ENCODE measurements around the gene TXLNG.

Gene TXLNG

GRCh38 chrX:16869393-16870094, 83.3 kb downstream of the TXLNG start (continued):
- TF ChIP-seq ZNF23 (tag by site-specific recombination; IDR thresholded peaks at IDR 0.05; ENCODE audit: borderline replicate concordance) (no peak), ZBTB26 (tag by site-specific recombination; optimal IDR thresholded peaks at IDR 0.05) (no peak), ZNF391 (tag by site-specific recombination; IDR thresholded peaks at IDR 0.05; ENCODE audit: borderline replicate concordance, low read depth) (no peak), ZNF555 (tag by site-specific recombination; conservative IDR thresholded peaks at IDR 0.05) (no peak), ZBTB44 (tag by site-specific recombination; IDR thresholded peaks at IDR 0.05) (no peak), ZNF548 (tag by site-specific recombination; IDR thresholded peaks at IDR 0.05) (no peak), HOXA7 (CRISPR knock-in tag; IDR thresholded peaks at IDR 0.05; ENCODE audit: borderline replicate concordance) (0 out of 2 replicates have a peak, but pooled peaks have one; percentile 23), IKZF3 (tag by site-specific recombination; IDR thresholded peaks at IDR 0.05) (peak; percentile 5; the same call in 1 of the 2 replicates), SP7 (tag by site-specific recombination; IDR thresholded peaks at IDR 0.05) (no peak), ZNF404 (tag by site-specific recombination; IDR thresholded peaks at IDR 0.05) (no peak), WT1 (tag by site-specific recombination; IDR thresholded peaks at IDR 0.05) (no peak), SCRT1 (tag by site-specific recombination; IDR thresholded peaks at IDR 0.05; ENCODE audit: borderline replicate concordance) (0 out of 2 replicates have a peak, but pooled peaks have one; percentile 45), ZNF133 (tag by site-specific recombination; IDR thresholded peaks at IDR 0.05) (no peak), ZXDB (tag by site-specific recombination; IDR thresholded peaks at IDR 0.05) (peak; percentile 60), ZNF221 (tag by site-specific recombination; IDR thresholded peaks at IDR 0.05; ENCODE audit: borderline replicate concordance) (no peak), ZBTB11 (tag by site-specific recombination; conservative IDR thresholded peaks at IDR 0.05; ENCODE audit: low read depth) (no peak), ZNF341 (tag by site-specific recombination; IDR thresholded peaks at IDR 0.05; ENCODE audit: low read depth) (peak; percentile 17; the same call in 1 of the 2 replicates), ZSCAN30 (tag by site-specific recombination; IDR thresholded peaks at IDR 0.05) (0 out of 2 replicates have a peak, but pooled peaks have one; percentile 32), ZNF660 (tag by site-specific recombination; IDR thresholded peaks at IDR 0.05) (peak; percentile 11; the same call in 1 of the 2 replicates), ZFHX2 (tag by site-specific recombination; conservative IDR thresholded peaks at IDR 0.05) (peak; percentile 18; the same call in 1 of the 2 replicates), BCL6B (tag by site-specific recombination; IDR thresholded peaks at IDR 0.05) (no peak), KLF1 (tag by site-specific recombination; IDR thresholded peaks at IDR 0.05) (no peak)
- TF ChIP-seq, protein P1, sequence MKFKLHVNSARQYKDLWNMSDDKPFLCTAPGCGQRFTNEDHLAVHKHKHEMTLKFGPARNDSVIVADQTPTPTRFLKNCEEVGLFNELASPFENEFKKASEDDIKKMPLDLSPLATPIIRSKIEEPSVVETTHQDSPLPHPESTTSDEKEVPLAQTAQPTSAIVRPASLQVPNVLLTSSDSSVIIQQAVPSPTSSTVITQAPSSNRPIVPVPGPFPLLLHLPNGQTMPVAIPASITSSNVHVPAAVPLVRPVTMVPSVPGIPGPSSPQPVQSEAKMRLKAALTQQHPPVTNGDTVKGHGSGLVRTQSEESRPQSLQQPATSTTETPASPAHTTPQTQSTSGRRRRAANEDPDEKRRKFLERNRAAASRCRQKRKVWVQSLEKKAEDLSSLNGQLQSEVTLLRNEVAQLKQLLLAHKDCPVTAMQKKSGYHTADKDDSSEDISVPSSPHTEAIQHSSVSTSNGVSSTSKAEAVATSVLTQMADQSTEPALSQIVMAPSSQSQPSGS (tag by site-specific recombination; IDR thresholded peaks at IDR 0.05; ENCODE audit: low read depth), result no peak
- TF ChIP-seq, protein P2, sequence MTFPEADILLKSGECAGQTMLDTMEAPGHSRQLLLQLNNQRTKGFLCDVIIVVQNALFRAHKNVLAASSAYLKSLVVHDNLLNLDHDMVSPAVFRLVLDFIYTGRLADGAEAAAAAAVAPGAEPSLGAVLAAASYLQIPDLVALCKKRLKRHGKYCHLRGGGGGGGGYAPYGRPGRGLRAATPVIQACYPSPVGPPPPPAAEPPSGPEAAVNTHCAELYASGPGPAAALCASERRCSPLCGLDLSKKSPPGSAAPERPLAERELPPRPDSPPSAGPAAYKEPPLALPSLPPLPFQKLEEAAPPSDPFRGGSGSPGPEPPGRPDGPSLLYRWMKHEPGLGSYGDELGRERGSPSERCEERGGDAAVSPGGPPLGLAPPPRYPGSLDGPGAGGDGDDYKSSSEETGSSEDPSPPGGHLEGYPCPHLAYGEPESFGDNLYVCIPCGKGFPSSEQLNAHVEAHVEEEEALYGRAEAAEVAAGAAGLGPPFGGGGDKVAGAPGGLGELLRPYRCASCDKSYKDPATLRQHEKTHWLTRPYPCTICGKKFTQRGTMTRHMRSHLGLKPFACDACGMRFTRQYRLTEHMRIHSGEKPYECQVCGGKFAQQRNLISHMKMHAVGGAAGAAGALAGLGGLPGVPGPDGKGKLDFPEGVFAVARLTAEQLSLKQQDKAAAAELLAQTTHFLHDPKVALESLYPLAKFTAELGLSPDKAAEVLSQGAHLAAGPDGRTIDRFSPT (tag by site-specific recombination; IDR thresholded peaks at IDR 0.05), result no peak
- TF ChIP-seq, protein P3, sequence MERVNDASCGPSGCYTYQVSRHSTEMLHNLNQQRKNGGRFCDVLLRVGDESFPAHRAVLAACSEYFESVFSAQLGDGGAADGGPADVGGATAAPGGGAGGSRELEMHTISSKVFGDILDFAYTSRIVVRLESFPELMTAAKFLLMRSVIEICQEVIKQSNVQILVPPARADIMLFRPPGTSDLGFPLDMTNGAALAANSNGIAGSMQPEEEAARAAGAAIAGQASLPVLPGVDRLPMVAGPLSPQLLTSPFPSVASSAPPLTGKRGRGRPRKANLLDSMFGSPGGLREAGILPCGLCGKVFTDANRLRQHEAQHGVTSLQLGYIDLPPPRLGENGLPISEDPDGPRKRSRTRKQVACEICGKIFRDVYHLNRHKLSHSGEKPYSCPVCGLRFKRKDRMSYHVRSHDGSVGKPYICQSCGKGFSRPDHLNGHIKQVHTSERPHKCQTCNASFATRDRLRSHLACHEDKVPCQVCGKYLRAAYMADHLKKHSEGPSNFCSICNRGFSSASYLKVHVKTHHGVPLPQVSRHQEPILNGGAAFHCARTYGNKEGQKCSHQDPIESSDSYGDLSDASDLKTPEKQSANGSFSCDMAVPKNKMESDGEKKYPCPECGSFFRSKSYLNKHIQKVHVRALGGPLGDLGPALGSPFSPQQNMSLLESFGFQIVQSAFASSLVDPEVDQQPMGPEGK (tag by site-specific recombination; IDR thresholded peaks at IDR 0.05), result peak; percentile 11; the same call in 1 of the 2 replicates
